GM19240 (cell line): ENCODE measurements around the gene MLANA.

ENCODE experiments used
- DNase-seq: peaks from one replicate; pipeline ENCODE4 v3.0.0; 2011; ENCODE audit warnings: low spot score; ENCODE audit not compliant: insufficient read length

Gene MLANA, protein sequence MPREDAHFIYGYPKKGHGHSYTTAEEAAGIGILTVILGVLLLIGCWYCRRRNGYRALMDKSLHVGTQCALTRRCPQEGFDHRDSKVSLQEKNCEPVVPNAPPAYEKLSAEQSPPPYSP

GRCh38 chr9:5890641-5891040 lies at the start of gene MLANA:
TSS of gene MLANA (plus strand) at chr9:5890889. CDS start at chr9:5892475, 1,586 bp downstream.
- no peak for DNase-seq

DNA sequence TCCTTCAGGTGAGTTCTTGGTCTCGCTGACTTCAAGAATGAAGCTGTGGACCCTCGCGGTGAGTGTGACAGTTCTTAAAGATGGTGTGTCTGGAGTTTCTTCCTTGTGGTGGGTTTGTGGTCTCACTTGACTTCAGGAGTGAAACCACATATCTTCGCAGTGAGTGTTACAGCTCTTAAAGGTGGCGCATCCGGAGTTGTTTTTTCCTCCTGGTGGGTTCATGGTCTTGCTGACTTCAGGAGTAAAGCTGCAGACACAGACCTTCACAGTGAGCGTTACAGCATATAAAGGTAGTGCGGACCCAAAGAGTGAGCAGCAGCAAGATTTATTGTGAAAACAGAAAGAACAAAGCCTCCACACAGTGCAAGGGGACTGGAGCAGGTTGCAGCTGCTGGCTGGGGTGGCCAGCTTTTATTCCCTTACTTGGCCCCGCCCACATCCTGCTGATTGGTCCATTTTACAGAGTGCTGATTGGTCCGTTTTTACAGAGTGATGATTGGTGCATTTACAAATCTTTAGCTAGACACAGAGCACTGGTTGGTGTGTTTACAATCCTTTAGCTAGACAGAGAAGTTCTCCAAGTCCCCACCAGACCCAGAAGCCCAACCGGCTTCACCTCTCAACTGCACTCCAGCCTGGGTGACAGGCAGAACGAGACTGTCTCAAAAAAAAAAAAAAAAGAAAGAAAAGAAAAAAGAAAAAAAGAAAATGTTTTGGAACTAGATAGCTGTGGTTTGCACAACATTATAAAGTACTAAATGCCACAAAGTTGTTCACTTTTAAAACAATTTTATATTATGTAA lies 48.7 kb upstream of the MLANA start:
- no peak for DNase-seq

DNA sequence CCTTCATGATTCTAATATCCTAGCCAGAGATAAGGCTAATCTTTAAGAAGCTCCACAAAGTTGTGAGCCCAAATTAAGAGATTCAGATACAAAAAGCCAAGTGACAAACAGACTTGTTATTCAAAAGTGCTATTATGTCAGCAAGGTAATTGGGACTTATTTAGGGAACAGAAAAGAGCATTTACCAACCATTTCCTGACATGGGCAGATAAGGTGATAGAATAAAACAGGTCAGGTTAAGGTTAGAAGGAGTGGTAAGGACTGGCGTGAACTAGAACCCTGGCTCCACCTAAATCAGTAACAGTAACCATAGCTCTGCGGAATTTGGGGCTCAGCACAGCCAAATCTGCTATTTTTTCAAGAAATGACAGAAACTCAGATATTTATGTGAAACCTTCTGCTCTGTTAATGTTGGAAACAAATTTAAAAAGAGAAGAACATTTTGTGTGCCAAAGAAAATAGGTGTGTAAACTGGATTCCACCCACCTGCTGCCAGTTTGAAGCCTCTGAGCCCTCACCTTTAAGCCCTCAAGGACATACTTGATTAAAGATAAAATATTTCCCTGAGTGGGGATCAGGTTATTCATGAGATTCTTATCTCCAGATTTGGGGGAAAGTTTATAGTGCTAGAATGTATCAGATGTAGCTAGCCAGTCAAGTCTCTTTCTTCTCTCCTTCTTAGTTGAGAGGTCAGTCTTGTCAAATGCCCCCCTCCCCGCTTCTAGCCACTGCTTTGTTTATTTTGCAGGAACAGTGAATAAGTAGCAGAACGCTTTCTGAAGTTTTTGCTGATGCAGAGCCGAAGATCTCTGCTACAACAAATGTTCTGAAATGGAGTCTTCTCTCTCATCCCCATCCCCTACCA lies 47.5 kb upstream of the MLANA start:
- DNase-seq: no peak

GRCh38 chr9:5843794-5844471 lies 46.8 kb upstream of the MLANA start:
- no peak for DNase-seq

- DNase-seq: no peak
Observed at GRCh38 chr9:5845157-5845531, 45.5 kb upstream of the MLANA start.

GRCh38 chr9:5846096-5846495 lies 44.6 kb upstream of the MLANA start:
- DNase-seq: no peak

GRCh38 chr9:5846501-5846921 lies 44.2 kb upstream of the MLANA start:
- no peak for DNase-seq

GRCh38 chr9:5848372-5848882 lies 42.3 kb upstream of the MLANA start:
- no peak for DNase-seq

DNA sequence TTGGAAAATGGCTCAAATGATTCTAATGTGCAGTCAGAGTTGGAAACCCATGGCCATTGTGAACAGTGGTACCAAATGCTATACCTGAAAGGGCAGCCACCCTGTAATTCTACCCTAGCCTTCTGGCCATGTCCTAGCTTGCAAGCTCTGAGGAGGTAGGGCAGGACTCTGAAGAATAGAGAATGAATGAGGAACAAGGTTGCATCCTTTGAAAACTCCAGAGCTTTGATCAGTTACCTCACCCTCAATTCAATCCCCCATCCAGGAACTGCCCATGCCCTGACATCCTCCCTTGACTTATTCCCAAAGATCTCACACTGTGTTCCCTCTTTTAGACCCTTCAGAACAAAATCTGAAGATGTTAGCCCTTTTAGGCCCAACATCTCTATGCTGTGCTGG lies 40.0 kb upstream of the MLANA start:
- DNase-seq: no peak

GRCh38 chr9:5851445-5851844 lies 39.2 kb upstream of the MLANA start:
- DNase-seq: peak; percentile 47

- DNase-seq: no peak
Observed at GRCh38 chr9:5852987-5853386, 37.7 kb upstream of the MLANA start.

DNA sequence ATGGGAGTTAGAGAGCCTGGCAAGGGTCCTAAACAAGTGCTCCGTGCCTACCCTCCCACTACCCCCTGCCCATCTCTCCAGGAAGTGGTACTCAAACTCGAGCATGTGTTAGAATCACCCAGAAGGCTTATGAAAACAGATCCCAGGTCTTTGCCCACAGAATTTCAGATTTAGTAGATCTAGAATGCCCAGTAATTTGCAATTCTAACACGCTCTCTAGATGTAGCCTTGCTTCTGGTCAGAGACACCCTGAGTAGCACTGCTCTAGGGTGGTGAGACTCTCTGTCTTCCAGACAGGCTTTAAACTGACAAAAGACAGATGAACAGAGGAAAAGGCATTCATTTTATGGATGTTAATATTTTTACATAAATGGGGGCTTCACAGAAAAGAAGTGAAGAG lies 37.1 kb upstream of the MLANA start:
- DNase-seq: no peak

DNA sequence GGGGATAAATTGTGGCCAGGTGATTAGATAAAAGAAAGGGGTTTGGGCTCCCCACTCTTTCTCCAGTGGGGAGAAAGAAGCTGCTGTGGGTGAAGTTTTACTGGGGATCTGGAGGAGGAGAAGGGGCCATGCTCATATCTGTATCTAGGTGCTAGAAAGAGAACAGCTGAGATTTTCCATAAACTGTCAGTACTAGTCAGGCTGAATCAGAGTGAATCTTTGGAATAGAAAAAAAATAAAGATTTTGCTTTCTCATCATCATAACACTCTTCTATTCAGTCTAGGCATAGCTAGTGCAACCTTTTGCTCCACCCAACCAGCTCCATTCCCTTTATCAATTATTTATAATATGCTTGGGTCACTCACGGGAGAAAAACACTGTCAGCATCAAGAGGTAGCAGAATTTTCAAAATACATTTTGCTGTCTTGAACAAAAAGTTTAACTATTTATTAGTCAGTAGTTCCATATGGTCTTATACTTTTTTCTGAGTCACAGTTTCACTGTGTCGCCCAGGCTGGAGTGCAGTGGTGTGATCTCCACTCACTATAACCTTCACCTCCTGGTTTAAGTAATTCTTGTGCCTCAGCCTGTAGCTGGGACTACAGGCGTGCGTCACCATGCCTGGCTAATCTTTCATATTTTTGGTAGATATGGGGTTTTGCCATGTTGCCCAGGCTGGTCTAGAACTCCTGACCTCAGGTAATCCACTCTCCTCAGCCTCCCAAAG lies 36.5 kb upstream of the MLANA start:
- DNase-seq: no peak

GRCh38 chr9:5857928-5858327 lies 32.8 kb upstream of the MLANA start:
- DNase-seq: no peak

- DNase-seq: no peak
Observed at GRCh38 chr9:5858833-5859232, 31.9 kb upstream of the MLANA start.

- no peak for DNase-seq
Observed at GRCh38 chr9:5863092-5863746, 27.5 kb upstream of the MLANA start.

DNA sequence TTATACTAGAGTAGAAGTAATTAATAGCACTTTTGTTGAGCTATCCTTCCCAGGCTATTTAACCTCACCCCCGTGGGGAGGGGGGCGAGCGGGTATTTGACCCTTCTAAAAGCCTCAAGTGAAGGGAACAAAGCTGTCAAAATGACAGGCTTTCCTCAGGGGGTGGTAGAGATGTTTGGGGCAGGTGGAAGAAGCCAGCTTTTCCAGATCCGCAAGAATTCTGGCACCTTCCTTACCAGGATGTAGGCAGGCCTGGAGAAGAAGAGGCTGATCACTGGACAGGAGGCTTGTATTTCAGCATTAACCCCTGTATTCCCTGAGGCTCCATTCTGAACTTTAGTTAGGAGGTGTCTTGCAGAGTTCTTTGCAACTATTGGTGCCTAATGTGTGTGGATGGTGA lies 26.2 kb upstream of the MLANA start:
- DNase-seq: no peak

DNA sequence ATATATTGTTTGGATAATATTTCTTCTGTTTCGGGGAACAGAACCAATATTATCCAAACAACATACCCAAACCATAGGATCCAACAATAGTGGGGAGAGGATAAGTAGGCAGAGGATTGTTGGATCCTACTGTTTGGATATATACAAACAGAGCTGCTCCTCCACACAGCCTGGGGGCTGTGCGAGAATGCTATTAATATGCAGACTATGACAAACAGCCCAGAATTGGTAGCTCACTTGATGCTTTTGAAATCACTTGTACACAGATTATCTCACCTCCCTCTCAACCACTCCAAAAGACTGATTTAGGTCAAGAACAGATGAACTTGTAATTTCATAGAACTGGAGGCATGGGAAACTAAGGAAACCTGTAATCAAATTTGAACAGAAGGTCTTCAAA lies 24.4 kb upstream of the MLANA start:
- DNase-seq: no peak

GRCh38 chr9:5866685-5867084 lies 24.0 kb upstream of the MLANA start:
- DNase-seq: no peak

DNA sequence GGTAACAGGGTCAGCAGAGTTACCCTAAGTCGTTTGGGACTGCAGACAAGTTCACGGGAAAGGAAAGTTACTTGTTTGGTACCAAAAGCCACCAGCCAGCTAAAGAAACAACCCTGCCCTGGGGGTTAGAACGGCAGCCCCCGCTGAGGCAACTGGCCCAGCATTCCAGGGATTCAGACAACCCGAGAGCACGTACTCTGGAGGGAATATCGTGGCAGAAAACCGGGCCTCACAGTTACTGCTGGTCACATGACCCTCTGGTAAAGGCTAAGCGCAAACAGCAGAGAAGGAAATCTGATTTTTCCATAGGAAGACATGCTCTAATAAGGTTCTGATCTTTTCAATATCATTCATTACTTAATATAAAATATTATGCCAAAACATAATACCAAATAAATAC lies 22.5 kb upstream of the MLANA start:
- no peak for DNase-seq
